ENCODE results near the gene FAM181B.

The FAM181B gene

GRCh38 chr11:82718821-82719220 lies 14.8 kb downstream of the FAM181B start:
- TF ChIP-seq MYC (IDR thresholded peaks at IDR 0.05; ENCODE audit: low read depth, low read length), result no peak
- TF ChIP-seq CTCF (IDR thresholded peaks at IDR 0.05; ENCODE audit: low read depth, low read length), result no peak
- TF ChIP-seq POLR2A (IDR thresholded peaks at IDR 0.05; ENCODE audit: extremely low read depth, insufficient read length), result no peak
- no peak for TF ChIP-seq MAX (IDR thresholded peaks at IDR 0.05; ENCODE audit: low read depth, low read length)
- no peak overlapping the region for H3K4me3 ChIP-seq (ENCODE audit: low read depth, low read length)
- DNase-seq (ENCODE audit: low read depth), result no peak

GRCh38 chr11:82718307-82718706 lies 15.4 kb downstream of the FAM181B start:
- H3K4me3 ChIP-seq (ENCODE audit: low read depth, low read length), result no peak overlapping the region
- TF ChIP-seq CTCF (IDR thresholded peaks at IDR 0.05; ENCODE audit: low read depth, low read length), result peak; percentile 92
- no peak for TF ChIP-seq POLR2A (IDR thresholded peaks at IDR 0.05; ENCODE audit: extremely low read depth, insufficient read length)
- DNase-seq (ENCODE audit: low read depth), result peak; percentile 62

- TF ChIP-seq POLR2A (IDR thresholded peaks at IDR 0.05; ENCODE audit: extremely low read depth, insufficient read length) (no peak), MYC (IDR thresholded peaks at IDR 0.05; ENCODE audit: low read depth, low read length) (no peak), CTCF (IDR thresholded peaks at IDR 0.05; ENCODE audit: low read depth, low read length) (no peak), MAX (IDR thresholded peaks at IDR 0.05; ENCODE audit: low read depth, low read length) (no peak)
- no peak for DNase-seq (ENCODE audit: low read depth)
- H3K4me3 ChIP-seq (ENCODE audit: low read depth, low read length), result no peak overlapping the region
Measured at GRCh38 chr11:82714346-82715174, 19.1 kb downstream of the FAM181B start.

- no peak for DNase-seq (ENCODE audit: low read depth)
- no peak overlapping the region for H3K4me3 ChIP-seq (ENCODE audit: low read depth, low read length)
- TF ChIP-seq MYC (IDR thresholded peaks at IDR 0.05; ENCODE audit: low read depth, low read length), result no peak
- no peak for TF ChIP-seq MAX (IDR thresholded peaks at IDR 0.05; ENCODE audit: low read depth, low read length)
- TF ChIP-seq POLR2A (IDR thresholded peaks at IDR 0.05; ENCODE audit: extremely low read depth, insufficient read length), result no peak
Measured at GRCh38 chr11:82711648-82712047, 22.0 kb downstream of the FAM181B start.

- no peak overlapping the region for H3K4me3 ChIP-seq (ENCODE audit: low read depth, low read length)
- TF ChIP-seq POLR2A (IDR thresholded peaks at IDR 0.05; ENCODE audit: extremely low read depth, insufficient read length) (no peak), MAX (IDR thresholded peaks at IDR 0.05; ENCODE audit: low read depth, low read length) (no peak), MYC (IDR thresholded peaks at IDR 0.05; ENCODE audit: low read depth, low read length) (no peak), CTCF (IDR thresholded peaks at IDR 0.05; ENCODE audit: low read depth, low read length) (no peak)
- DNase-seq (ENCODE audit: low read depth), result no peak
Measured at GRCh38 chr11:82703796-82704195, 29.9 kb downstream of the FAM181B start.

- no peak overlapping the region for H3K4me3 ChIP-seq (ENCODE audit: low read depth, low read length)
- TF ChIP-seq MYC (IDR thresholded peaks at IDR 0.05; ENCODE audit: low read depth, low read length) (no peak), MAX (IDR thresholded peaks at IDR 0.05; ENCODE audit: low read depth, low read length) (no peak), POLR2A (IDR thresholded peaks at IDR 0.05; ENCODE audit: extremely low read depth, insufficient read length) (no peak), CTCF (IDR thresholded peaks at IDR 0.05; ENCODE audit: low read depth, low read length) (no peak)
- DNase-seq (ENCODE audit: low read depth), result no peak
Measured at GRCh38 chr11:82703226-82703625, 30.4 kb downstream of the FAM181B start.

All from NB4 (cell line).